ENCODE results near the gene CYP27C1. TPM values are rescaled to one million over a fixed set of nuclear protein-coding genes. Genes with fewer than 3 reads are reported as not detected.

CYP27C1 gene
- total RNA-seq, 2 experiments from 2014 or later: not detected

- no peak overlapping the region for H3K27ac Mint-ChIP-seq
- no peak overlapping the region for H3K27ac ChIP-seq (ENCODE audit: low read depth in 1 of 2, low read length in 2 of 2)
- POLR2A ChIA-PET: no interaction called here
- CTCF ChIA-PET: no interaction called here
- peaks cover 10% of the 10 kb centered on the region for H3K36me3 Mint-ChIP-seq (ENCODE audit: low read depth)
- H3K9me3 ChIP-seq (ENCODE audit: control insufficient read depth in 1 of 2, insufficient read depth in 1 of 2, low read length in 2 of 2): peaks cover 8 to 9% of the 10 kb centered on the region in 2 experiments
- DNase-seq: no peak
- H3K4me3 ChIP-seq (ENCODE audit: low read length): no peak overlapping the region
- intact Hi-C loops (cut with DNase I, micrococcal nuclease): no loop called here
- no peaks in the 10 kb centered on the region for H3K4me1 Mint-ChIP-seq (ENCODE audit: low read depth)
- H3K27me3 ChIP-seq (ENCODE audit: control insufficient read depth in 1 of 2, insufficient read depth in 2 of 2, low read length in 2 of 2): no peaks in the 10 kb centered on the region
- H3K36me3 ChIP-seq (ENCODE audit: insufficient read depth, low read length): no peaks in the 10 kb centered on the region
- ATAC-seq (ENCODE audit: poor library complexity): no peak
- peaks cover 4% of the 10 kb centered on the region for H3K9me3 Mint-ChIP-seq
- no peak overlapping the region for H3K4me3 Mint-ChIP-seq
- no peak for TF ChIP-seq CTCF (IDR thresholded peaks at IDR 0.05)
- no peaks in the 10 kb centered on the region for H3K27me3 Mint-ChIP-seq
- no peaks in the 10 kb centered on the region for H3K4me1 ChIP-seq (ENCODE audit: insufficient read depth, low read length)
These were observed 15.1 kb upstream of the CYP27C1 start for GRCh38 chr2:127235082-127235702.

- Mint-ChIP-seq H3K27ac (no peak overlapping the region), H3K4me1 (ENCODE audit: low read depth) (no peaks in the 10 kb centered on the region), H3K9me3 (peaks cover 6% of the 10 kb centered on the region), H3K27me3 (peaks cover 6% of the 10 kb centered on the region), H3K36me3 (ENCODE audit: low read depth) (peaks cover 5% of the 10 kb centered on the region), H3K4me3 (no peak overlapping the region)
- Histone ChIP-seq H3K27ac (ENCODE audit: low read depth in 1 of 2, low read length in 2 of 2) (no peak overlapping the region), H3K9me3 (ENCODE audit: control insufficient read depth in 1 of 2, insufficient read depth in 1 of 2, low read length in 2 of 2) (peaks cover 5 to 8% of the 10 kb centered on the region in 2 experiments), H3K4me1 (ENCODE audit: insufficient read depth, low read length) (no peaks in the 10 kb centered on the region), H3K4me3 (ENCODE audit: low read length) (no peak overlapping the region), H3K27me3 (ENCODE audit: control insufficient read depth in 1 of 2, insufficient read depth in 2 of 2, low read length in 2 of 2) (no peaks in the 10 kb centered on the region), H3K36me3 (ENCODE audit: insufficient read depth, low read length) (no peaks in the 10 kb centered on the region)
- DNase-seq (no peak), ATAC-seq (ENCODE audit: poor library complexity) (no peak)
- intact Hi-C loops (cut with DNase I, micrococcal nuclease): no loop called here
- TF ChIP-seq CTCF (IDR thresholded peaks at IDR 0.05): no peak
- ChIA-PET POLR2A (no interaction called here), CTCF (no interaction called here)
These were observed 13.6 kb upstream of the CYP27C1 start for GRCh38 chr2:127233710-127234109.

- DNase-seq (no peak), ATAC-seq (ENCODE audit: poor library complexity) (no peak)
- POLR2A ChIA-PET: no interaction called here
- Mint-ChIP-seq H3K27ac (no peak overlapping the region), H3K4me3 (no peak overlapping the region), H3K27me3 (peaks cover 25% of the 10 kb centered on the region), H3K9me3 (peaks cover 6% of the 10 kb centered on the region), H3K4me1 (ENCODE audit: low read depth) (no peaks in the 10 kb centered on the region), H3K36me3 (ENCODE audit: low read depth) (no peaks in the 10 kb centered on the region)
- no peaks in the 10 kb centered on the region for H3K4me1 ChIP-seq (ENCODE audit: insufficient read depth, low read length)
- H3K36me3 ChIP-seq (ENCODE audit: insufficient read depth, low read length): no peaks in the 10 kb centered on the region
- CTCF ChIA-PET: no interaction called here
- H3K27me3 ChIP-seq (ENCODE audit: control insufficient read depth in 1 of 2, insufficient read depth in 2 of 2, low read length in 2 of 2): peaks cover 0 to 11% of the 10 kb centered on the region in 2 experiments
- no peak for TF ChIP-seq CTCF (IDR thresholded peaks at IDR 0.05)
- H3K4me3 ChIP-seq (ENCODE audit: low read length): no peak overlapping the region
- intact Hi-C loops (cut with DNase I, micrococcal nuclease): no loop called here
- no peak overlapping the region for H3K27ac ChIP-seq (ENCODE audit: low read depth in 1 of 2, low read length in 2 of 2)
- peaks cover 5 to 17% of the 10 kb centered on the region in 2 experiments for H3K9me3 ChIP-seq (ENCODE audit: control insufficient read depth in 1 of 2, insufficient read depth in 1 of 2, low read length in 2 of 2)
These were observed 11.2 kb upstream of the CYP27C1 start for GRCh38 chr2:127231130-127231865.

All from CD4-positive, alpha-beta T cell (primary cell).